WTC11 (cell line): ENCODE measurements around the gene SPATA22. TPM values are rescaled to one million over a fixed set of nuclear protein-coding genes. Genes with fewer than 3 reads are reported as not detected.

Source experiments
- ATAC-seq: fragments of 200-7000 bp; cut with Tn5 transposase; 2 replicates; pipeline ENCODE4 v1.10.0; 2021; ENCODE audit warnings: mild to moderate bottlenecking, moderate library complexity
- CTCF ChIA-PET: fragments of 300-600 bp; sonication (Branson Sonifier 250); formaldehyde crosslinking; loops from one replicate; lab custom pipeline; 2021; ENCODE audit warnings: antibody characterized with exemption; lab: Charles Lee
- POLR2A ChIA-PET: fragments of 350-600 bp; sonication (Branson Sonifier 250); formaldehyde crosslinking; loops from one replicate; lab custom pipeline; 2021; ENCODE audit warnings: antibody characterized with exemption; lab: Charles Lee
- DNase-seq: peaks from one replicate; pipeline ENCODE4 v3.0.0; 2021; ENCODE audit warnings: low spot score
- H3K27ac Mint-ChIP-seq: 2 replicates; pipeline ENCODE4 v1.8.0; 2021; ENCODE audit warnings: mixed read lengths
- H3K27me3 Mint-ChIP-seq: 2 replicates; pipeline ENCODE4 v1.8.0; 2021; ENCODE audit warnings: low read depth, mild to moderate bottlenecking, moderate library complexity, mixed read lengths
- H3K36me3 Mint-ChIP-seq: 2 replicates; pipeline ENCODE4 v1.8.0; 2021; ENCODE audit warnings: mixed read lengths
- H3K4me1 Mint-ChIP-seq: 2 replicates; pipeline ENCODE4 v1.8.0; 2022; ENCODE audit warnings: mixed read lengths
- H3K4me3 Mint-ChIP-seq: 2 replicates; pipeline ENCODE4 v1.8.0; 2021; ENCODE audit warnings: mild to moderate bottlenecking, moderate library complexity, mixed read lengths
- H3K9me3 Mint-ChIP-seq: 2 replicates; pipeline ENCODE4 v1.8.0; 2021; ENCODE audit warnings: mixed read lengths
- ATF1 ChIP-seq: sonication (generic); formaldehyde crosslinking; IDR thresholded peaks from 2 replicates; pipeline ENCODE4 v1.8.1; 2023; ENCODE audit warnings: mild to moderate bottlenecking, moderate library complexity, missing genetic modification reagents
- EMX1 ChIP-seq: fragments of 250-450 bp; sonication (Bioruptor Pico); IDR thresholded peaks from 2 replicates; pipeline ENCODE4 v1.8.0; 2021; ENCODE audit warnings: mild to moderate bottlenecking
- GABPB1 ChIP-seq: sonication (generic); formaldehyde crosslinking; IDR thresholded peaks from 2 replicates; pipeline ENCODE4 v1.8.1; 2023; ENCODE audit warnings: mild to moderate bottlenecking, missing genetic modification reagents
- GTF2I ChIP-seq: fragments of 250-450 bp; sonication (Bioruptor Pico); conservative IDR thresholded peaks from 2 replicates; pipeline ENCODE4 v1.4.0; 2021; ENCODE audit warnings: mild to moderate bottlenecking
- NFYB ChIP-seq: sonication (generic); formaldehyde crosslinking; conservative IDR thresholded peaks from 2 replicates; pipeline ENCODE4 v1.8.0; 2022; ENCODE audit warnings: low read depth, missing genetic modification reagents
- NR1H2 ChIP-seq: sonication (generic); formaldehyde crosslinking; IDR thresholded peaks from 2 replicates; pipeline ENCODE4 v1.9.0; 2021; ENCODE audit warnings: mild to moderate bottlenecking, moderate library complexity, missing genetic modification reagents
- NR3C1 ChIP-seq: sonication (generic); formaldehyde crosslinking; conservative IDR thresholded peaks from 2 replicates; pipeline ENCODE4 v1.8.1; 2023; ENCODE audit warnings: low read depth, mild to moderate bottlenecking, missing genetic modification reagents
- OVOL2 ChIP-seq: fragments of 250-450 bp; sonication (Bioruptor Pico); IDR thresholded peaks from 2 replicates; pipeline ENCODE4 v1.9.0; 2021; ENCODE audit warnings: mild to moderate bottlenecking, borderline replicate concordance
- RORB ChIP-seq: fragments of 250-450 bp; sonication (Bioruptor Pico); IDR thresholded peaks from 2 replicates; pipeline ENCODE4 v1.9.0; 2021; ENCODE audit warnings: mild to moderate bottlenecking
- SOX15 ChIP-seq: fragments of 250-450 bp; sonication (Bioruptor Pico); IDR thresholded peaks from 2 replicates; pipeline ENCODE4 v1.9.0; 2021; ENCODE audit warnings: mild to moderate bottlenecking
- SP1 ChIP-seq: sonication (generic); formaldehyde crosslinking; conservative IDR thresholded peaks from 2 replicates; pipeline ENCODE4 v1.8.1; 2022; ENCODE audit warnings: missing genetic modification reagents
- TP53 ChIP-seq: sonication (generic); formaldehyde crosslinking; IDR thresholded peaks from 2 replicates; pipeline ENCODE4 v1.8.1; 2023; ENCODE audit warnings: mild to moderate bottlenecking, missing genetic modification reagents
- ZNF263 ChIP-seq: sonication (generic); formaldehyde crosslinking; IDR thresholded peaks from 2 replicates; pipeline ENCODE4 v1.8.1; 2022; ENCODE audit warnings: low read depth, mild to moderate bottlenecking, moderate library complexity, missing genetic modification reagents
- ZNF317 ChIP-seq: sonication (generic); formaldehyde crosslinking; IDR thresholded peaks from 2 replicates; pipeline ENCODE4 v1.8.1; 2023; ENCODE audit warnings: low read depth, mild to moderate bottlenecking, moderate library complexity, missing genetic modification reagents, borderline replicate concordance
- ZNF416 ChIP-seq: fragments of 250-450 bp; sonication (Bioruptor Pico); IDR thresholded peaks from 2 replicates; pipeline ENCODE4 v1.9.0; 2021; ENCODE audit warnings: mild to moderate bottlenecking, inconsistent platforms
- ZNF423 ChIP-seq: fragments of 250-450 bp; sonication (Bioruptor Pico); IDR thresholded peaks from 2 replicates; pipeline ENCODE4 v2.1.2; 2022; ENCODE audit warnings: mild to moderate bottlenecking, moderate library complexity
- ZNF671 ChIP-seq: fragments of 250-450 bp; sonication (Bioruptor Pico); IDR thresholded peaks from 2 replicates; pipeline ENCODE4 v1.8.0; 2021; ENCODE audit warnings: mild to moderate bottlenecking
- total RNA-seq: library from RNA; stranded (reverse); gene quantifications from 3 replicates; pipeline ENCODE4 v1.2.3, GENCODE V29; 2021
- TF ChIP-seq, protein P1 (sequence below): sonication (generic); formaldehyde crosslinking; conservative IDR thresholded peaks from 2 replicates; pipeline ENCODE4 v1.8.1; 2023; ENCODE audit warnings: mild to moderate bottlenecking, low read depth, missing genetic modification reagents, moderate library complexity
- TF ChIP-seq, protein P2 (sequence below): sonication (generic); formaldehyde crosslinking; IDR thresholded peaks from 2 replicates; pipeline ENCODE4 v1.8.0; 2023; ENCODE audit warnings: mild to moderate bottlenecking, missing genetic modification reagents
- TF ChIP-seq, protein P3 (sequence below): sonication (generic); formaldehyde crosslinking; IDR thresholded peaks from 2 replicates; pipeline ENCODE4 v1.8.1; 2022; ENCODE audit warnings: missing genetic modification reagents, borderline replicate concordance
- TF ChIP-seq, protein P4 (sequence below): sonication (generic); formaldehyde crosslinking; IDR thresholded peaks from 2 replicates; pipeline ENCODE4 v1.8.1; 2022; ENCODE audit warnings: mild to moderate bottlenecking, moderate library complexity, missing genetic modification reagents
- TF ChIP-seq, protein P5 (sequence below): sonication (generic); formaldehyde crosslinking; IDR thresholded peaks from 2 replicates; pipeline ENCODE4 v1.8.1; 2022; ENCODE audit warnings: mild to moderate bottlenecking, missing genetic modification reagents, moderate library complexity, borderline replicate concordance
- TF ChIP-seq, protein P6 (sequence below): sonication (generic); formaldehyde crosslinking; IDR thresholded peaks from 2 replicates; pipeline ENCODE4 v1.8.0; 2022; ENCODE audit warnings: mild to moderate bottlenecking, missing genetic modification reagents

Gene SPATA22
- total RNA-seq, 1 experiment from 2014 or later, result not detected

DNA sequence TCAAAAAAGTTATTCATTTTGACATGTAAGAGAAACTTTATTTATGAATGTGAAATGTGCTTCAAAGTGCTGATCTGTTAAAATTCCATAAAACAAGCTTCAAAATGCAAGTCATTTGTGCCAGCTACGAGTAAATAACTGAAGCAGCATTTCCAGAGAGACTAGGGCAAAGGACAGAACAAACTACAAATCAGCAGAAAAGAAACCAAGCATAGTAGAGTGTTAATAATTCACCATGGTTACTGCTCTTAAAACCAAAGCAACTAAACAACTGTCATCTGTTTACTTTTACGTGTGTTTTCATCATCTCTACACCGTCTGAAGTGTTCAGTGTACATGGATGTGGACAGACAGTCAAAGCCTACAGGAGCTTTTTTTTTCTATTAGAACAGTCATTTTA is 2.6 kb upstream of the SPATA22 start:
- no peak overlapping the region for H3K27ac Mint-ChIP-seq
- peaks cover 15% of the 10 kb centered on the region for H3K4me1 Mint-ChIP-seq
- ChIA-PET CTCF (no interaction called here), POLR2A (no interaction called here)
- H3K9me3 Mint-ChIP-seq, result no peaks in the 10 kb centered on the region
- no peaks in the 10 kb centered on the region for H3K36me3 Mint-ChIP-seq
- DNase-seq (no peak), ATAC-seq (no peak)
- peak; percentile 75 for TF ChIP-seq GABPB1 (CRISPR knock-in tag)
- no peak for TF ChIP-seq RORB (CRISPR knock-in tag)
- H3K27me3 Mint-ChIP-seq, result no peaks in the 10 kb centered on the region
- H3K4me3 Mint-ChIP-seq, result no peak overlapping the region

DNA sequence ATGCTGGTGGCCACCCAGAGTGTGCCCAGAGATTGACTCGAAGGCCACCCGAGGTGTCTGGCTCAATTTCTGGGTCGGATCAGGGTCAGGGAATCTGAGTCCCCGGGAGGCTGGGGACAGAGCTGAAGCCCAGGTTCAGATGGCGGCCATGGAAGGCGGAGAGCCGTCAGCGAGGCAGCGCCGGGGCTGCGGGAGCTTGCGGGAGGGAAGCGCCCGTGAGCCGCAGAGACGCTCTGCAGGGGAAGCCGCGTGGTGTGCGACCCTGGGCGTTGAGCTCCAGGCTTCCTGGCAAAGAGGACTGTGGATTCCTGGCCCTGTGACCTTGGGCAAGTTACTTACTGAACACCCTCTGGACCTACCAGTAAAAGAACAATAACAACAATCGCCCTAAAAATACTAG is 518 bp upstream of the SPATA22 start:
- Mint-ChIP-seq H3K9me3 (no peaks in the 10 kb centered on the region), H3K4me3 (no peak overlapping the region), H3K27ac (no peak overlapping the region), H3K36me3 (no peaks in the 10 kb centered on the region), H3K4me1 (peaks cover 15% of the 10 kb centered on the region), H3K27me3 (no peaks in the 10 kb centered on the region)
- ChIA-PET POLR2A (no interaction called here), CTCF (no interaction called here)
- no peak for DNase-seq
- no peak for ATAC-seq
- TF ChIP-seq TP53 (CRISPR knock-in tag) (no peak), ZNF423 (CRISPR knock-in tag) (no peak), RORB (CRISPR knock-in tag) (no peak), OVOL2 (CRISPR knock-in tag) (no peak), SOX15 (no peak), ZNF263 (CRISPR knock-in tag) (no peak), ZNF317 (CRISPR knock-in tag) (no peak), EMX1 (CRISPR knock-in tag) (no peak), GTF2I (CRISPR knock-in tag) (no peak), NR3C1 (CRISPR knock-in tag) (no peak)
- TF ChIP-seq, protein P1, sequence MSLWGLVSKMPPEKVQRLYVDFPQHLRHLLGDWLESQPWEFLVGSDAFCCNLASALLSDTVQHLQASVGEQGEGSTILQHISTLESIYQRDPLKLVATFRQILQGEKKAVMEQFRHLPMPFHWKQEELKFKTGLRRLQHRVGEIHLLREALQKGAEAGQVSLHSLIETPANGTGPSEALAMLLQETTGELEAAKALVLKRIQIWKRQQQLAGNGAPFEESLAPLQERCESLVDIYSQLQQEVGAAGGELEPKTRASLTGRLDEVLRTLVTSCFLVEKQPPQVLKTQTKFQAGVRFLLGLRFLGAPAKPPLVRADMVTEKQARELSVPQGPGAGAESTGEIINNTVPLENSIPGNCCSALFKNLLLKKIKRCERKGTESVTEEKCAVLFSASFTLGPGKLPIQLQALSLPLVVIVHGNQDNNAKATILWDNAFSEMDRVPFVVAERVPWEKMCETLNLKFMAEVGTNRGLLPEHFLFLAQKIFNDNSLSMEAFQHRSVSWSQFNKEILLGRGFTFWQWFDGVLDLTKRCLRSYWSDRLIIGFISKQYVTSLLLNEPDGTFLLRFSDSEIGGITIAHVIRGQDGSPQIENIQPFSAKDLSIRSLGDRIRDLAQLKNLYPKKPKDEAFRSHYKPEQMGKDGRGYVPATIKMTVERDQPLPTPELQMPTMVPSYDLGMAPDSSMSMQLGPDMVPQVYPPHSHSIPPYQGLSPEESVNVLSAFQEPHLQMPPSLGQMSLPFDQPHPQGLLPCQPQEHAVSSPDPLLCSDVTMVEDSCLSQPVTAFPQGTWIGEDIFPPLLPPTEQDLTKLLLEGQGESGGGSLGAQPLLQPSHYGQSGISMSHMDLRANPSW, result no peak
- TF ChIP-seq, protein P2, sequence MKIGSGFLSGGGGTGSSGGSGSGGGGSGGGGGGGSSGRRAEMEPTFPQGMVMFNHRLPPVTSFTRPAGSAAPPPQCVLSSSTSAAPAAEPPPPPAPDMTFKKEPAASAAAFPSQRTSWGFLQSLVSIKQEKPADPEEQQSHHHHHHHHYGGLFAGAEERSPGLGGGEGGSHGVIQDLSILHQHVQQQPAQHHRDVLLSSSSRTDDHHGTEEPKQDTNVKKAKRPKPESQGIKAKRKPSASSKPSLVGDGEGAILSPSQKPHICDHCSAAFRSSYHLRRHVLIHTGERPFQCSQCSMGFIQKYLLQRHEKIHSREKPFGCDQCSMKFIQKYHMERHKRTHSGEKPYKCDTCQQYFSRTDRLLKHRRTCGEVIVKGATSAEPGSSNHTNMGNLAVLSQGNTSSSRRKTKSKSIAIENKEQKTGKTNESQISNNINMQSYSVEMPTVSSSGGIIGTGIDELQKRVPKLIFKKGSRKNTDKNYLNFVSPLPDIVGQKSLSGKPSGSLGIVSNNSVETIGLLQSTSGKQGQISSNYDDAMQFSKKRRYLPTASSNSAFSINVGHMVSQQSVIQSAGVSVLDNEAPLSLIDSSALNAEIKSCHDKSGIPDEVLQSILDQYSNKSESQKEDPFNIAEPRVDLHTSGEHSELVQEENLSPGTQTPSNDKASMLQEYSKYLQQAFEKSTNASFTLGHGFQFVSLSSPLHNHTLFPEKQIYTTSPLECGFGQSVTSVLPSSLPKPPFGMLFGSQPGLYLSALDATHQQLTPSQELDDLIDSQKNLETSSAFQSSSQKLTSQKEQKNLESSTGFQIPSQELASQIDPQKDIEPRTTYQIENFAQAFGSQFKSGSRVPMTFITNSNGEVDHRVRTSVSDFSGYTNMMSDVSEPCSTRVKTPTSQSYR (CRISPR knock-in tag), result no peak
- TF ChIP-seq, protein P3, sequence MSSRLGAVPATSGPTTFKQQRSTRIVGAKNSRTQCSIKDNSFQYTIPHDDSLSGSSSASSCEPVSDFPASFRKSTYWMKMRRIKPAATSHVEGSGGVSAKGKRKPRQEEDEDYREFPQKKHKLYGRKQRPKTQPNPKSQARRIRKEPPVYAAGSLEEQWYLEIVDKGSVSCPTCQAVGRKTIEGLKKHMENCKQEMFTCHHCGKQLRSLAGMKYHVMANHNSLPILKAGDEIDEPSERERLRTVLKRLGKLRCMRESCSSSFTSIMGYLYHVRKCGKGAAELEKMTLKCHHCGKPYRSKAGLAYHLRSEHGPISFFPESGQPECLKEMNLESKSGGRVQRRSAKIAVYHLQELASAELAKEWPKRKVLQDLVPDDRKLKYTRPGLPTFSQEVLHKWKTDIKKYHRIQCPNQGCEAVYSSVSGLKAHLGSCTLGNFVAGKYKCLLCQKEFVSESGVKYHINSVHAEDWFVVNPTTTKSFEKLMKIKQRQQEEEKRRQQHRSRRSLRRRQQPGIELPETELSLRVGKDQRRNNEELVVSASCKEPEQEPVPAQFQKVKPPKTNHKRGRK (CRISPR knock-in tag), result no peak

DNA sequence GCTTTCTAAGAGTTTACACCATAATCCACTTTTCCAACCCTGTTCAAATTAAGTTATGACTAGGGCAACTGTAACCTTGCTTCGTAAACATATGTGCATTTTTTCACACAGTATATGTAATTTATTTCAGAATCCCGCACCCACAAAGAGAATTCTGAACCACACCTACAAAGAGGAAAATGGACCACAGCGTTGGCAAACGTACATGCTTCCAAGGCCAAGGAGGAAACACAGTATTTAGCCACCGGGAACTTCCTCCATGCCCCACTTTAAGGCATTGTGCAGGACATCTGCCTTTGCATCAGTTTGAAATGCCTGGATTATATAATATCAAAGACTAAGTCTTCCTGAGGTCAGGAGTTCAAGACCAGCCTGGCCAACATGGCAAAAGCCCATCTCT is 2.1 kb downstream of the SPATA22 start:
- ChIA-PET POLR2A (no interaction called here), CTCF (no interaction called here)
- Mint-ChIP-seq H3K4me3 (no peak overlapping the region), H3K27ac (no peak overlapping the region), H3K36me3 (no peaks in the 10 kb centered on the region; the same call in 1 of the 2 replicates), H3K4me1 (0 out of 2 replicates have a peak, but pooled peaks cover 6% of the 10 kb centered on the region), H3K27me3 (no peaks in the 10 kb centered on the region), H3K9me3 (0 out of 2 replicates have a peak, but pooled peaks cover 2% of the 10 kb centered on the region)
- DNase-seq (no peak), ATAC-seq (no peak)
- TF ChIP-seq ATF1, result no peak
- no peak for TF ChIP-seq NFYB (CRISPR knock-in tag)
- no peak for TF ChIP-seq ZNF416 (CRISPR knock-in tag)
- TF ChIP-seq, protein P4, sequence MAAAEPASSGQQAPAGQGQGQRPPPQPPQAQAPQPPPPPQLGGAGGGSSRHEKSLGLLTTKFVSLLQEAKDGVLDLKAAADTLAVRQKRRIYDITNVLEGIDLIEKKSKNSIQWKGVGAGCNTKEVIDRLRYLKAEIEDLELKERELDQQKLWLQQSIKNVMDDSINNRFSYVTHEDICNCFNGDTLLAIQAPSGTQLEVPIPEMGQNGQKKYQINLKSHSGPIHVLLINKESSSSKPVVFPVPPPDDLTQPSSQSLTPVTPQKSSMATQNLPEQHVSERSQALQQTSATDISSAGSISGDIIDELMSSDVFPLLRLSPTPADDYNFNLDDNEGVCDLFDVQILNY (CRISPR knock-in tag), result no peak
- no peak for TF ChIP-seq ZNF423 (CRISPR knock-in tag)
- TF ChIP-seq, protein P5, sequence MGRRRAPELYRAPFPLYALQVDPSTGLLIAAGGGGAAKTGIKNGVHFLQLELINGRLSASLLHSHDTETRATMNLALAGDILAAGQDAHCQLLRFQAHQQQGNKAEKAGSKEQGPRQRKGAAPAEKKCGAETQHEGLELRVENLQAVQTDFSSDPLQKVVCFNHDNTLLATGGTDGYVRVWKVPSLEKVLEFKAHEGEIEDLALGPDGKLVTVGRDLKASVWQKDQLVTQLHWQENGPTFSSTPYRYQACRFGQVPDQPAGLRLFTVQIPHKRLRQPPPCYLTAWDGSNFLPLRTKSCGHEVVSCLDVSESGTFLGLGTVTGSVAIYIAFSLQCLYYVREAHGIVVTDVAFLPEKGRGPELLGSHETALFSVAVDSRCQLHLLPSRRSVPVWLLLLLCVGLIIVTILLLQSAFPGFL, result no peak
- TF ChIP-seq SP1 (CRISPR knock-in tag), result no peak
- no peak for TF ChIP-seq ZNF263 (CRISPR knock-in tag)
- no peak for TF ChIP-seq ZNF671 (CRISPR knock-in tag)
- TF ChIP-seq, protein P6, sequence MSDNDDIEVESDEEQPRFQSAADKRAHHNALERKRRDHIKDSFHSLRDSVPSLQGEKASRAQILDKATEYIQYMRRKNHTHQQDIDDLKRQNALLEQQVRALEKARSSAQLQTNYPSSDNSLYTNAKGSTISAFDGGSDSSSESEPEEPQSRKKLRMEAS (CRISPR knock-in tag), result no peak
- TF ChIP-seq NR1H2 (CRISPR knock-in tag), result no peak
- TF ChIP-seq, protein P3 (CRISPR knock-in tag), result no peak
